Panc1 (cell line): ENCODE measurements around the gene IDI2. TPM values are rescaled to one million over a fixed set of nuclear protein-coding genes. Genes with fewer than 3 reads are reported as not detected.
A peak's percentile ranks its signal among the peaks of the same experiment; 100 is the strongest.

Experiments
- ATAC-seq: fragments of 200-7000 bp; cut with Tn5 transposase; 2 replicates; pipeline ENCODE4 v1.9.1; 2020; ENCODE audit warnings: mild to moderate bottlenecking, moderate library complexity
- BruUV-seq: library from RNA; stranded (reverse); fragments of 400-500 nt; replicated peaks from 2 replicates; lab custom pipeline; 2021; lab: Mats Ljungman, UMichigan
- CTCF ChIA-PET: fragments of 300-600 bp; sonication (Branson Sonifier 250); formaldehyde crosslinking; loops from one replicate; lab custom pipeline; 2022; ENCODE audit warnings: antibody characterized with exemption; lab: Charles Lee
- POLR2A ChIA-PET: fragments of 300-600 bp; sonication (Branson Sonifier 250); formaldehyde crosslinking; loops from one replicate; lab custom pipeline; 2022; ENCODE audit warnings: antibody characterized with exemption; lab: Charles Lee
- DNase-seq: peaks from one replicate; pipeline ENCODE4 v3.0.0-alpha.2; 2010; ENCODE audit warnings: low read depth, low spot score
- H3K27ac ChIP-seq: 2 replicates; pipeline ENCODE4 v1.5.1; 2011; ENCODE audit warnings: mild to moderate bottlenecking, low read length, inconsistent platforms
- H3K27me3 ChIP-seq: fragments of 200-500 bp; sonication (Bioruptor generic); 2 replicates; pipeline ENCODE4 v1.6.0; 2014; ENCODE audit warnings: low read length, inconsistent platforms; ENCODE audit not compliant: control insufficient read depth, insufficient read depth
- H3K36me3 ChIP-seq: fragments of 200-500 bp; sonication (Bioruptor generic); 2 replicates; pipeline ENCODE4 v1.5.1; 2014; ENCODE audit warnings: inconsistent platforms, mild to moderate bottlenecking, low read length, moderate library complexity; ENCODE audit not compliant: control insufficient read depth, insufficient read depth
- H3K4me1 ChIP-seq: 2 replicates; pipeline ENCODE4 v1.5.1; 2011; ENCODE audit warnings: inconsistent platforms, mild to moderate bottlenecking, low read length, moderate library complexity; ENCODE audit not compliant: control insufficient read depth, insufficient read depth
- H3K4me3 ChIP-seq, 2 experiments: 2 replicates each; pipeline ENCODE4 v1.5.1; 2011 to 2012; ENCODE audit warnings: low read depth in 2 of 2, low read length in 2 of 2, mild to moderate bottlenecking in 2 of 2, inconsistent platforms in 1 of 2, moderate library complexity in 1 of 2
- H3K9me3 ChIP-seq: fragments of 200-500 bp; sonication (Bioruptor generic); 2 replicates; pipeline ENCODE4 v1.5.1; 2014; ENCODE audit warnings: low read depth, mild to moderate bottlenecking, inconsistent platforms, low read length, moderate library complexity; ENCODE audit not compliant: control insufficient read depth, insufficient read depth
- CTCF ChIP-seq: fragments of 450-650 bp; IDR thresholded peaks from 2 replicates; pipeline ENCODE4 v1.5.1; 2017; ENCODE audit warnings: mild to moderate bottlenecking
- POLR2AphosphoS5 ChIP-seq: IDR thresholded peaks from 2 replicates; pipeline ENCODE4 v1.6.1; 2012; ENCODE audit warnings: mild to moderate bottlenecking, low read depth, low read length, moderate library complexity
- REST ChIP-seq, 2 experiments: IDR thresholded peaks; 2 replicates each; pipeline ENCODE4 v1.6.1; 2011 to 2012; ENCODE audit warnings: low read depth in 2 of 2, control low read depth in 1 of 2, low read length in 1 of 2, mild to moderate bottlenecking in 1 of 2, moderate library complexity in 1 of 2; ENCODE audit not compliant: insufficient read depth in 1 of 2
- SIN3A ChIP-seq: IDR thresholded peaks from 2 replicates; pipeline ENCODE4 v1.6.1; 2012; ENCODE audit warnings: low read depth, mild to moderate bottlenecking, low read length, moderate library complexity, borderline replicate concordance; ENCODE audit not compliant: insufficient read depth
- TCF7L2 ChIP-seq: IDR thresholded peaks from 2 replicates; pipeline ENCODE4 v1.6.1; 2011; ENCODE audit warnings: mild to moderate bottlenecking, low read depth, low read length, inconsistent platforms
- in situ Hi-C: cut with HindIII; loops from 2 replicates; pipeline ENCODE4 v1.10.0; 2016; ENCODE audit warnings: low sequenced_read_pairs, low pct_unique_long_range_greater_than_20kb
- intact Hi-C: fragments of 100-400 bp; cut with micrococcal nuclease; formaldehyde crosslinking; loops from one replicate; pipeline ENCODE4 v1.10.0; 2022; ENCODE audit not compliant: unreplicated experiment
- total RNA-seq: library from RNA; stranded (reverse); gene quantifications from one replicate; pipeline ENCODE4 v1.2.1, GENCODE V29; 2021; ENCODE audit not compliant: unreplicated experiment

IDI2 gene
- total RNA-seq, 1 experiment from 2014 or later = not detected

- POLR2A ChIA-PET = no interaction called here
- CTCF ChIA-PET = no interaction called here
- no peaks in the 10 kb centered on the region for H3K9me3 ChIP-seq
- H3K27ac ChIP-seq = no peak overlapping the region
- H3K4me3 ChIP-seq = no peak overlapping the region
- intact Hi-C loops (no loop called here), in situ Hi-C loops (no loop called here)
- DNase-seq (no peak), ATAC-seq (peak; percentile 57)
- TF ChIP-seq POLR2AphosphoS5 (no peak), CTCF (no peak), SIN3A (no peak), TCF7L2 (no peak), REST (IDR thresholded peaks at IDR 0.05; ENCODE audit: insufficient read depth in 1 of 2, low read depth in 2 of 2, low read length in 1 of 2) (no peak)
- H3K36me3 ChIP-seq = peaks cover 14% of the 10 kb centered on the region
- BruUV-seq = no TSS peak
- H3K4me1 ChIP-seq = no peaks in the 10 kb centered on the region
- no peaks in the 10 kb centered on the region for H3K27me3 ChIP-seq
Measured at GRCh38 chr10:1020460-1020859, 5.2 kb downstream of the IDI2 start.

- Histone ChIP-seq H3K4me3 (no peak overlapping the region), H3K9me3 (no peaks in the 10 kb centered on the region), H3K27me3 (no peaks in the 10 kb centered on the region), H3K27ac (no peak overlapping the region), H3K4me1 (no peaks in the 10 kb centered on the region), H3K36me3 (peaks cover 17% of the 10 kb centered on the region)
- TF ChIP-seq TCF7L2 = no peak
- no peak for TF ChIP-seq REST (IDR thresholded peaks at IDR 0.05; ENCODE audit: insufficient read depth in 1 of 2, low read depth in 2 of 2, low read length in 1 of 2)
- TF ChIP-seq CTCF = no peak
- no peak for TF ChIP-seq POLR2AphosphoS5
- no peak for TF ChIP-seq SIN3A
- intact Hi-C loops (no loop called here), in situ Hi-C loops (no loop called here)
- CTCF ChIA-PET = no interaction called here
- BruUV-seq = no TSS peak
- POLR2A ChIA-PET = no interaction called here
- ATAC-seq (no peak), DNase-seq (no peak)
Measured at GRCh38 chr10:1019362-1019761, 6.3 kb downstream of the IDI2 start.
